ENCODE data around the gene KCNG2.

DNA sequence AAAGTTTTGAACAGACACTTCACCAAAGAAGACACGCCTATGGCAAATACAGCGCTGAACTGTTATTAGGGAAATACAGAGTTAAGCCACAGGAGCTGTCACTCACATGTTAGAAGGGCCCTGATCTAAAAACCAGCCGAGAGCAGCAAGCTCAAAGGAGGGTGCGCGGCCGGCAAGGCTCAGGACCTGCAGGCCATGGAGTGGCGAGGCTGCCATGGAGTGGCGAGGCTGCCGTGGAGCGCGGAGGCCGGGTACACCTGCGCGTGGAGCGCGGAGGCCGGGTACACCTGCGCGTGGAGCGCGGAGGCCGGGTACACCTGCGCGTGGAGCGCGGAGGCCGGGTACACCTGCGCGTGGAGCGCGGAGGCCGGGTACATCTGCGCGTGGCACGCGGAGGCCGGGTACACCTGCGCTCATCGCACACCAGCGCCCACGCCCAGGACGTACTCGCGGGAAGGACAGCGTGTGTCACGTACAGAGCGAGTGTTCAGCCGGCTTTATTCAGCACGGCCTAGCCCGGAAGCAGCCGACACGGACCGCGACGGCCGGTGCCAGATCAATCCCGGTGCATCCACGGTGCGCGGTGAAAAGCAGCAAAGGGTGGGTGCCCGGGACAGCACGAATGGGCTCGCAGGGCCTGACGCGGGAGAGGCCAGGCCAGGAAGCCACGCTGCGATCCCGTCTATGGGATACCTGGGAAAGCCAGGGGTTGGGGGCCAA, 84.9 kb downstream of the KCNG2 start:
- TF ChIP-seq, protein P1, sequence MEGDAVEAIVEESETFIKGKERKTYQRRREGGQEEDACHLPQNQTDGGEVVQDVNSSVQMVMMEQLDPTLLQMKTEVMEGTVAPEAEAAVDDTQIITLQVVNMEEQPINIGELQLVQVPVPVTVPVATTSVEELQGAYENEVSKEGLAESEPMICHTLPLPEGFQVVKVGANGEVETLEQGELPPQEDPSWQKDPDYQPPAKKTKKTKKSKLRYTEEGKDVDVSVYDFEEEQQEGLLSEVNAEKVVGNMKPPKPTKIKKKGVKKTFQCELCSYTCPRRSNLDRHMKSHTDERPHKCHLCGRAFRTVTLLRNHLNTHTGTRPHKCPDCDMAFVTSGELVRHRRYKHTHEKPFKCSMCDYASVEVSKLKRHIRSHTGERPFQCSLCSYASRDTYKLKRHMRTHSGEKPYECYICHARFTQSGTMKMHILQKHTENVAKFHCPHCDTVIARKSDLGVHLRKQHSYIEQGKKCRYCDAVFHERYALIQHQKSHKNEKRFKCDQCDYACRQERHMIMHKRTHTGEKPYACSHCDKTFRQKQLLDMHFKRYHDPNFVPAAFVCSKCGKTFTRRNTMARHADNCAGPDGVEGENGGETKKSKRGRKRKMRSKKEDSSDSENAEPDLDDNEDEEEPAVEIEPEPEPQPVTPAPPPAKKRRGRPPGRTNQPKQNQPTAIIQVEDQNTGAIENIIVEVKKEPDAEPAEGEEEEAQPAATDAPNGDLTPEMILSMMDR (IDR thresholded peaks at IDR 0.05) = no peak
- TF ChIP-seq POLR2A (IDR thresholded peaks at IDR 0.05) = no peak
